NCI-H146 (cell line): ENCODE data around the gene KIF16B.
"Not testable (repeated sequence)": the region's sequence is repeated elsewhere in the genome, so short reads cannot be mapped to it uniquely, and the experiment has no call there.

Source experiments
- DNase-seq: peaks from one replicate; lab custom pipeline; 2025; lab: John Stamatoyannopoulos, UW

The KIF16B gene

DNA sequence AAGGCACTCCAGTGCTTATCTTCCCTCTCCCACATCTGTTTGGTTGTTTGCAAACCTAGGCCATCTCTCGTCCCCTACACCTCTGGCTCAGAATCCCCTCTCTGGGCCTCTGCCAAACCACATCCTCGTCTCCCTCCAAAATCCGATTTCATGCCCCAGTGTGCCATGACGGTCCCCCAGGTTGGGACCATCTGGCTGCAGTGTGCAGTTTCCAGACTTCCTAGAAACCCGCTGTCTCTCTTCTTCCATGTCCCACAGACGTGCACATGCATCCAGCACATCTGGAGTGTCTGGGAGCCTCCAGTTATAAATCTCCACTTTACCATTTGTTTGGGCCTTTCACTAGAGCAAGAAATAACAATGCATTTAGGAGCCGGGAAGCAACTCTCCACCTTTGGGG is 316.2 kb downstream of the KIF16B start:
- DNase-seq: no peak

DNA sequence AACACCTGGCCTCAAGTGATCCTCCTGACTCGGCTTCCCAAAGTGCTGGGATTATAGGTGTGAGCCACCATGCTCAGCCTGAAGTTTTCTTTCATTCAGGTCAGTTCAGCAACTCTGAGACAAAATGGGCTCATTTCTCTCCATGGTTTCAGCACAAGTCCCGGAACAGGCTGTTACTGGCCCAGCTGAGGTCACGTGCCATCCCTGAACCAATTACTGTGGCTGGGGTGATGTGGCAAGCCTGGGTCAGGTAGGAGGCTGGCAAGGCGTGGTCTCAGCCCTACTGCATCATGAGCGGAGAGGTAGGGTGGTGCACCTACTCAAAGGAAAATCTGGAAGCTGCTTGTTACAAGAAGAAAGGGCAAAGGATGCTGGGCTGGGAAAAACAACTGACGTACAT is 326.4 kb downstream of the KIF16B start:
- no peak for DNase-seq

DNA sequence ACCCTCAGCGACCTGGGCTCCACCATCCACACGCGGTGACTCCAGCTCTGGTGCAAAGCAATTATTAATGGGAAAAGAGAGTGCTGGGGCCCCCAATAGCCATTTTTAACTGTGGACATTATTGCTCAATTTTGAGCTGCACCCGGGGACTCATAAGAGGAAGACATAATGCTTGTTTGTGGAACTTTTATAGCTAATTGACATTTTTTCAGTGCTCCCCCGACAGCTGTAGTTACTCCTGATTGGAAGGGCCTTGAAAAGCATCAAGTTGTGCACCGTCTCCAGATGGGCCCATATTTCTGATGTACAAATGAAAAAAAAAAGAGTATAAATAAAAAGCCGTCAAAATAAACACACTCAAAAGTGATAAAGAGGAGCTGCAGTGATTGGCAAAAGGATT is 327.0 kb downstream of the KIF16B start:
- no peak for DNase-seq

DNA sequence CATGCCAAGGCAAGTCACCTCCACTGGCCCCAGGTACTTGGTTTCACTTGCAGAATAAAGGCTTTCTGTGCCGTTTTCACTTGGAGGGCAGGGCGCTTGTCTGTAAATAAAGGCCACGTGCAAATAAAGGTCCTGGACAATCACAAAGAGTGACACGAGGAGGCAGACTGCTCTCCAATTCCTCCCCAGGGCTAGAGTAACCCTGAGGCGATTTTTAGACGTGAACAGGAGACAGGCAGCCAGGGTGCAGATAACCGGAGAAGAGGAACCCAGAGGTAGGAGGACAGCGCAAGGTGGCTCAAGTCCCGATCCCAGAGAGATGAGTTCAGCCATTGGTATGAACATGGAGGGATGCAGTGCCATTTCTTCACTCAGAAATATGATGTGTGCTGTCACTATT is 327.4 kb downstream of the KIF16B start:
- no peak for DNase-seq

DNA sequence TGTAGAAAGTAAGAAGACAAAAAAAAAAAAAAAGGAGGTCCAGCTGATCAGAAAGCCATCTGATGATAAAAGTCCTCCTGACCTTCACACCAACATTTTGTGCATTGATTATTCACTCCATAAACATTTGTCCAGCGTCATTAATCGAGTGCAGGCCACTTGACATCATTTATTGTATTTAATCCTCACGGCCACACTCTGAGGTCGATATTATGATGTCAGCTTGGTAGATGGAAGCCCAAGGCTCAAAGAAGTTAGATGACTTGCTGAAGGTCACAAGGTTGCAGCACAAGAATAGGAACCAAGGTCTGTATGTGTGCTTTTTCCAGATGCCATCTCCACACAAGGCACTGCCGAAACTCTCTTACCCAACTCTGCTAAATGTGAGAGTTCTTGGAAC is 328.4 kb downstream of the KIF16B start:
- DNase-seq: no peak

DNA sequence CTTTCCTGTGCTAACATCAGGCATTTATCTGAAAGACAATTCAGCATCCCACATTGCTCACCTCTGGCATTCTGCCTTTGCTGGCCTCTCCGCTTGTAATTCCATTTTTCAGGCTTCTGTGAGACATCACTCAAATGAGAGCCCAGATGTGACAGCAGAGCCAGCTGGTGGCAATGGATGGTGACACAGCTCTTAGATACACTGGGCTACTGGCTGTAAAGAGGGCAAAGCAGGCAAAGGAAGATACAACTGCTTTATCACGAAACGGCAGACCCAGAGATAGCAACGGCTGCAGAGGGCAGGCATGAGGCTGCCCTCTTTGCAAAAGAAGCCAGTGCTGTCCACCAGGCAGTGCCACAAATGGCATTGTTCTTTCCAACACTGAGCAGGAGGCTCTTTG is 329.8 kb downstream of the KIF16B start:
- DNase-seq: no peak

DNA sequence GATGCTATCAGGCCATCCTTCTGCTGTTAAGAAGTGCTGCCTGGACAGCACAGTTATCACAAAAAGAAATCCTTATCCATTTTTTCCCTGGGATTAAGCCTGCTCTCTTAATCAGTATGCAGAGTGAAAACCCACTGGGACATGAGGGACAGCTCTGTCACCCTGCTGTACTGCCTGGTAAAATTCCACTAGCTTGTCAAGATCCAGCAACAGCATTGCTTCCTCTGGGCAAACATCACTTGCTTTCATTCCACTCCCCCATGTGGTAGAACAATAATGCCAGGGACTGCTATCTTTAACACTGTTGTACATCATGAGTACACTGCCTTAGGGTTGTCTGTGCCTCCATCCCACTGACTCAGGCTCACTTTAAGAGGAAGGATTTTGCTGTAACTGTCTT is 331.3 kb downstream of the KIF16B start:
- no peak for DNase-seq

DNA sequence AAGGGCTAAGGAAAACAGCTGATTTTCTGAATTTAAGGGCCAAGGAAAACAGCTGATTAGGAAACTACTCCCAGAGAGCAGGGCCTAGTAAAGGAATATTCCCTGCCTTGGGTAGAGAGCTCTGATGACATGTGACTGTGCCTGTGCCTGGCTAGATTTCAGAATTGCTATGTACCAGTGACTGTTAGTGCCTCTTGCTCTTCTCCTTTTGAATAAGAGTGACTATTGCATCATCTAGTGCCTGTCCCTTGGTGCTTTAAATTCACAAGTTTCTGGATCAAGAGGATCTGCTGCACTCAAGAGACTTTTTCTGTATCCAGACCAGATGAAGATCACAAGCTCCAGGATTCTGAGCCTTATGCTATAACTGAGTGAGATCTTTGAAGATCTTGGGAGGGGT is 332.9 kb downstream of the KIF16B start:
- no peak for DNase-seq

DNA sequence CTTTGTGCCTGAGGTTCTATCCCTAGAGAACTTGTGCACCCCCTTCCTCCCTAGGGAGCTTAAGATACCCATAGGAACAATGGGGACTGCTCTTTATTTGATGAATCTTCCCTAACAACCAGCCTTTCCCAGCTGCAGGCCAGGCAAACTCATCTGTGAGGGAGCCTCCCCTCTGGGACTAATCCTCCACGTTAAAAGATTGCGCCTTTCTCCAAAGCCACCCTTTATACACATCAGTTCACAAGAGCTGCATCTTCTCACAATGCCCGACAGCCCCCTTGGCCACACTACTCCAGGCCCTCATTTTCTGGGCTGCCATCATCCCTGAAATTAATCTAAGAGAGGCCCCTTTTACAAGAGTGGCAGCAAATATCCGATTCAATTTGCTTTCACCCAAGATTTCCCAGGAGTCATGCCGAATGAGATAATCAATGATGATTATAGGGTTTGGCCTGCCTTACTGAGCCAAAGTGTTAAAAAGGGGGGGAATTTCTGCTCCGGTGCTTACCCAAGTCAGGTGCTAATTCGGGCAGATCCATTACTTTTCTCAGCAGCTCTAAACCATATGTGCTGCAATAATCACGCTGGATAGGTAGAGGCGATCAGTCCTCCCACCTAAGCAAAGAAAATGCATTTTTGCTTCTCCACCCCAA is 336.5 kb downstream of the KIF16B start:
- no peak for DNase-seq

DNA sequence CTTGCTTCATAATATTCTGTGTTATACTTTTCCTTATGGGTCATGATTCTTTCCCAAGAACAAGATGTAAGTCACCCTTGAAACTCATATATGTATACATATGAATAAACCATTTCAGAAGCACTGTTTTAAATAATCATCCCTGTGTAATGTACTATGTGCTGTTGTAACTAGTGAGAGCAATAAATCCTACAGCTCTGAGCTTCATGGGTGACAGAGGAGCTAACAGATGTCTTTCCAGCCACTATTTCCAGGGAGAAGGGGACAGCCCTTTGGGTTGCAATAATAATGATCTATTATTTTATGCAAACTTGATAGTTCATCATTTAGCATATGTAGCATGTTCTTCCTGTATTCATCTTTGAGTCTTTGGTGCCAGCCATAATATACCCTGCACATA is 342.8 kb downstream of the KIF16B start:
- no peak for DNase-seq

DNA sequence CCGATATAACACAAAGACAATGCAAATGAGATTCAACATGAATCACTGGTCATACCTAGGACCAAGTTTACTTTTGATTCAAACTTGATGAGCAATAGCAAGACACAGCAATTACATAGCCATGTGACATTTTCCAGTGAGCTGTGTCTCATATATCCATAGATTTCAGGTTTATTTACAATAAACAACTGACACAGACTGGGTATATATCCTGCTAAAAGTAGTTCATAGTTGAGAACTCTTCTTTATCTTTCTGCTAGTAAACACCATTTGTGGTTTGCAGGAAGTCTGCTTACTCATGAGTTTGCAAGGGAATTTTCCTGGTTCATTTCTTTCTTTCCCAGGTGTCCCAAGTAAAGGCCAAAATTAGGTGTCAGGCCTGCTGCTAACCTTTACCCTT is 343.4 kb downstream of the KIF16B start:
- no peak for DNase-seq

DNA sequence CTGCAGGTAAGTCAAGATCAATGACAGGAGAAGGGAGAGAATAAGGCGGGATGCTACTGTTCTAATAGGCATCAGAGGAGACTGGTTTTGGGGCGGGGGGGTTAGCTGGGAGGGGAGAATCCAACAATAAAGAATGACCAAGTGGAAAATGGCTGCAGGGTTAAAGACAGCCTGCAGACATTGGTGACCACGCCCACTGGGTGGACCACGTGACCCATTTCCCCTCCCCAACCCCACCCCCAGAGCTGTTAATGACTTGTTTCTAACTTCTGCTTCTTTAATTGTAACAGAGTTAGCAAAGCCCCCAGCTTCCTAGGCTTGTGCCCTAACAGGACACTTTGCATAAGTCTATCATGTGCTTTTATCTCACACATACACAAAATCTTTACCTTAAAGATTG is 344.5 kb downstream of the KIF16B start:
- no peak for DNase-seq

DNA sequence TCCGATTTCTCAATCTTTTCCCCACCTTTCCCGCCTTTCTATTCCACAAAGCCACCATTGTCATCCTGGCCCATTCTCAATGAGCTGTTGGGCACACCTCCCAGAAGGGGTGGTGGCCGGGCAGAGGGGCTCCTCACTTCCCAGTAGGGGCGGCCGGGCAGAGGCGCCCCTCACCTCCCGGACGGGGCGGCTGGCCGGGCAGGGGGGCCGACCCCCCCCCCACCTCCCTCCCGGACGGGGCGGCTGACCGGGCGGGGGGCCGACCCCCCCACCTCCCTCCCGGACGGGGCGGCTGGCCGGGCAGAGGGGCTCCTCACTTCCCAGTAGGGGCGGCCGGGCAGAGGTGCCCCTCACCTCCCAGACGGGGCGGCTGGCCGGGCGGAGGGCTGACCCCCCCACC is 346.3 kb downstream of the KIF16B start:
- DNase-seq: not testable (repeated sequence)

DNA sequence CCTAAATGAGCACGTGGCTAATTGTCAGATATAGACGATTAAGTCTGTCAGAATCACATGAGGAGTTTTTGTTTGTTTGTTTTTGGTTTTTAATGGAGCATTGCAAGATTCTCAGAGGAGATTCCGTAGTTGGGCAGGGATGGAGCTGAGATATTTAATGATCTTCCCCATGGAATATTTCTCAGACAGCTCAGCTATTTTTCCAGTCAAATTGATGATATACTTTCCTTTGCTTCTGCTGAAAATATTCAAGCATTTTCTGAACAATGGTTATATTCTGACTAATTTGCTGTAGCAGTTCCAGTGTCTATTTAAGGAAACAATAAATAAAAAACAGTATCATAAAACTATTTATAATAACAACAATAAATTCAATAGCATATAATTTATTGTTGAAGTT is 348.4 kb downstream of the KIF16B start:
- no peak for DNase-seq

DNA sequence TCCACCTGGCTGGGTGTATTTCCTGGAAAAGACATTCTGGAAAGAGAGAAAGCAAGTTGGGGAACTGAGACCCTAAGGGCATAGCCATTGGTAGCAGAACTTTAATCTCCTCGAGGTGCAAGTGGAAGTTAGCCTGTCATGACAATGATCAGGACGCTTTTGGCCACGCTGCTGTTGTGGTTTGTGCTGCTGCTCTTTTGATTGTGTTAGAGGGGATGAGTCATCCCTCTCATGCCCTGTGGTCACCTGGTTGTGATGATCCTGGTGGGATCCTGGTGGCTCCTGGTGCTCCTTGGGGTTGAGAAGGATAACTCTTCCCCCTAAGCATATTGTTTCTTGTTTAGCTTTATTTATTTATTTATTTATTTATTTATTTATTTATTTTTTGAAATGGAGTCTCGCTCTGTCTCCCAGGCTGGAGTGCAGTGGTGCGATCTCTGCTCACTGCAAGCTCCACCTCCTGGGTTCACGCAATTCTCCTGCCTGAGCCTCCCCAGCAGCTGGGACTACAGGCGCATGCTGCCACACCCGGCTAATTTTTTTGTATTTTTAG is 350.3 kb downstream of the KIF16B start:
- no peak for DNase-seq
